K562 (cell line): ENCODE results near the gene ZNF574.

Experiments used
- BCOR ChIP-seq: fragments of 450-650 bp; IDR thresholded peaks from 2 replicates; pipeline ENCODE4 v1.6.1; 2016
- BRD4 ChIP-seq: fragments of 200-600 bp; sonication (generic); IDR thresholded peaks from 2 replicates; pipeline ENCODE4 v1.6.1; 2017; ENCODE audit warnings: inconsistent platforms
- CHD2 ChIP-seq: IDR thresholded peaks from 2 replicates; pipeline ENCODE4 v1.6.1; 2011; ENCODE audit warnings: low read depth, low read length
- CTCF ChIP-seq, 3 experiments: IDR thresholded peaks in 2 of 3; conservative IDR thresholded peaks in 1 of 3; 2 replicates each; pipeline ENCODE4 v1.5.1; 2011 to 2012; ENCODE audit warnings: low read length in 3 of 3, mild to moderate bottlenecking in 3 of 3, control low read depth in 2 of 3, improper control_type of control experiment in 1 of 3, inconsistent platforms in 1 of 3, low read depth in 1 of 3, mixed read lengths in 1 of 3, moderate library complexity in 1 of 3; ENCODE audit not compliant: insufficient read depth in 2 of 3
- DPF2 ChIP-seq: fragments of 450-650 bp; IDR thresholded peaks from 2 replicates; pipeline ENCODE4 v1.6.1; 2016
- ILF3 ChIP-seq: fragments of 450-650 bp; IDR thresholded peaks from 2 replicates; pipeline ENCODE4 v1.6.1; 2018; ENCODE audit warnings: antibody characterized with exemption, mild to moderate bottlenecking, moderate library complexity, borderline replicate concordance
- NUFIP1 ChIP-seq: fragments of 450-650 bp; IDR thresholded peaks from 2 replicates; pipeline ENCODE4 v1.6.1; 2018; ENCODE audit not compliant: partially characterized antibody
- SAP30 ChIP-seq: fragments of 200-600 bp; sonication (generic); IDR thresholded peaks from 2 replicates; pipeline ENCODE4 v1.6.1; 2012; ENCODE audit warnings: borderline replicate concordance, low read depth, mild to moderate bottlenecking, moderate library complexity, low read length, control low read depth, inconsistent platforms; ENCODE audit not compliant: insufficient read depth, poor library complexity, severe bottlenecking
- TCF7L2 ChIP-seq: fragments of 150-350 bp; IDR thresholded peaks from 2 replicates; pipeline ENCODE4 v1.6.1; 2016; ENCODE audit warnings: low read depth, mild to moderate bottlenecking, low read length, moderate library complexity
- TEAD4 ChIP-seq, 2 experiments: sonication (generic) in 1 of 2; formaldehyde crosslinking in 1 of 2; IDR thresholded peaks; 2 replicates each; pipeline versions ENCODE4 v1.6.1 to v1.8.0; 2012 to 2022; ENCODE audit warnings: borderline replicate concordance in 1 of 2, inconsistent platforms in 1 of 2, low read length in 1 of 2, mild to moderate bottlenecking in 1 of 2, missing genetic modification reagents in 1 of 2
- XRCC5 ChIP-seq: fragments of 200-400 bp; formaldehyde crosslinking; IDR thresholded peaks from 2 replicates; pipeline ENCODE4 v1.6.1; 2017; ENCODE audit warnings: low read depth, mild to moderate bottlenecking, low read length
- ZNF12 ChIP-seq: sonication (generic); formaldehyde crosslinking; IDR thresholded peaks from 2 replicates; pipeline ENCODE4 v1.4.0; 2020; ENCODE audit warnings: mild to moderate bottlenecking, missing genetic modification reagents
- ZNF785 ChIP-seq: fragments of 250-450 bp; sonication (Bioruptor Pico); IDR thresholded peaks from 2 replicates; pipeline ENCODE4 v1.4.0; 2020; ENCODE audit warnings: mild to moderate bottlenecking

DNA sequence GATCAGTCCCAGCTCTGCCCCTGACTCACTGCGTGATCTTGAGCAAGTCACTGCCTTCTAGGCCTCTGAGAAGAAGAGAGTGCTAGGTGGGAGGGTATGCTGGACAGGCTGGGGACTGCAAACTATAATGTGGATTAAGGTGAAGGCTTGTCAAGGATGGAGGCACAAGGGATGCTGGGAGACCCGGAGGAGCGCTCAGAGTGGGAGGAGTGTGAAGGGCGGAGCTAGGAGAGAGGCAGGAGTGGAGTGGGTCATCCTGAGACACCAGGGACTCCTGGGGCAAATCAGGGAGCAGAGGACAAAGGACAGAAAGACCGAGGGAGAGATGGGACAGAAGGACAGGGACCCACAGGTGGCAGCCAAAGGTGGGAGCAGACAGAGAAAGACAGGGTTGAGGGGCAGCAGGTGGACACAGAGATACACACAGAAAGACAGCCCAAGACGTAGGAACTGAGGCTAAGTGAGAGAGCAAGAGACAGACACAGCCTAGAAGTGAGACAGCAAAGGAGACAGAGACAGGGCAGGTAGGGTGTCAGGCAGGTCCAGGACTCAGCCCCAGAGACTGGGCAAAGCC lies 8.6 kb upstream of the ZNF574 start:
- TF ChIP-seq CTCF (IDR thresholded peaks at IDR 0.05 in 2 of 3, conservative IDR thresholded peaks at IDR 0.05 in 1 of 3; ENCODE audit: insufficient read depth in 2 of 3, low read depth in 1 of 3, low read length in 3 of 3) (no peak), BRD4 (no peak), CHD2 (no peak), SAP30 (no peak), ZNF785 (no peak), TCF7L2 (no peak), TEAD4 (IDR thresholded peaks at IDR 0.05; ENCODE audit: low read length) (no peak), TEAD4 (CRISPR knock-in tag; IDR thresholded peaks at IDR 0.05; ENCODE audit: borderline replicate concordance) (no peak), DPF2 (no peak), BCOR (no peak), XRCC5 (no peak), NUFIP1 (no peak), ILF3 (no peak), ZNF12 (CRISPR knock-in tag) (no peak)
